ENCODE data around the gene C2CD4C. TPM values are rescaled to one million over a fixed set of nuclear protein-coding genes. Genes with fewer than 3 reads are reported as not detected.

C2CD4C gene
- total and polyA plus RNA-seq, 2 experiments from 2014 or later = 2.1 to 12.5 TPM

DNA sequence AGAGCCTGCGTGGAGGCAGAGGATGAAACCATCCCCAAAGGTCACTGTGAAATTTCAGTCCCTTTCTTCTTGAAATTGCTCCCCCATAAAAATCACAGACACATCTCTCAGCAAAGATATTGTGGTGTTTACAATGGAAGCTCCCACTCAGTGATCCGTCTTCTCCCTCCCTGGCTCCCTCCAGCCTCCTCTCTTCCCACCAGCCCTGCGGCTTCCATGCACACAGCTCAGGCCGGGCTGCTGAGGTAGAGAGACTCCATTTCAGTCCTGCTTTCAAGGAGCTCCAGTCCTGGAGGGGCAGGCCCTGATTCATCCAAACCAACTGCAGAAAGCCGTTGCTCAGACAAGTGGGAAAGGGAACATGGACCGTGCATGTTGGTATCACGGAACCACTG is 40.3 kb downstream of the C2CD4C start (continued):
- TF ChIP-seq CTCF (conservative IDR thresholded peaks at IDR 0.05; ENCODE audit: low read depth in 2 of 2) (no peak), EZH2phosphoT487 (IDR thresholded peaks at IDR 0.05; ENCODE audit: unreplicated experiment) (no peak), CREB1 (CRISPR knock-in tag; IDR thresholded peaks at IDR 0.05; ENCODE audit: low read depth) (no peak), JUNB (IDR thresholded peaks at IDR 0.05; ENCODE audit: unreplicated experiment) (no peak)
- TF ChIP-seq, protein P1, sequence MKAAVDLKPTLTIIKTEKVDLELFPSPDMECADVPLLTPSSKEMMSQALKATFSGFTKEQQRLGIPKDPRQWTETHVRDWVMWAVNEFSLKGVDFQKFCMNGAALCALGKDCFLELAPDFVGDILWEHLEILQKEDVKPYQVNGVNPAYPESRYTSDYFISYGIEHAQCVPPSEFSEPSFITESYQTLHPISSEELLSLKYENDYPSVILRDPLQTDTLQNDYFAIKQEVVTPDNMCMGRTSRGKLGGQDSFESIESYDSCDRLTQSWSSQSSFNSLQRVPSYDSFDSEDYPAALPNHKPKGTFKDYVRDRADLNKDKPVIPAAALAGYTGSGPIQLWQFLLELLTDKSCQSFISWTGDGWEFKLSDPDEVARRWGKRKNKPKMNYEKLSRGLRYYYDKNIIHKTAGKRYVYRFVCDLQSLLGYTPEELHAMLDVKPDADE (IDR thresholded peaks at IDR 0.05) = no peak
- TF ChIP-seq, protein P2, sequence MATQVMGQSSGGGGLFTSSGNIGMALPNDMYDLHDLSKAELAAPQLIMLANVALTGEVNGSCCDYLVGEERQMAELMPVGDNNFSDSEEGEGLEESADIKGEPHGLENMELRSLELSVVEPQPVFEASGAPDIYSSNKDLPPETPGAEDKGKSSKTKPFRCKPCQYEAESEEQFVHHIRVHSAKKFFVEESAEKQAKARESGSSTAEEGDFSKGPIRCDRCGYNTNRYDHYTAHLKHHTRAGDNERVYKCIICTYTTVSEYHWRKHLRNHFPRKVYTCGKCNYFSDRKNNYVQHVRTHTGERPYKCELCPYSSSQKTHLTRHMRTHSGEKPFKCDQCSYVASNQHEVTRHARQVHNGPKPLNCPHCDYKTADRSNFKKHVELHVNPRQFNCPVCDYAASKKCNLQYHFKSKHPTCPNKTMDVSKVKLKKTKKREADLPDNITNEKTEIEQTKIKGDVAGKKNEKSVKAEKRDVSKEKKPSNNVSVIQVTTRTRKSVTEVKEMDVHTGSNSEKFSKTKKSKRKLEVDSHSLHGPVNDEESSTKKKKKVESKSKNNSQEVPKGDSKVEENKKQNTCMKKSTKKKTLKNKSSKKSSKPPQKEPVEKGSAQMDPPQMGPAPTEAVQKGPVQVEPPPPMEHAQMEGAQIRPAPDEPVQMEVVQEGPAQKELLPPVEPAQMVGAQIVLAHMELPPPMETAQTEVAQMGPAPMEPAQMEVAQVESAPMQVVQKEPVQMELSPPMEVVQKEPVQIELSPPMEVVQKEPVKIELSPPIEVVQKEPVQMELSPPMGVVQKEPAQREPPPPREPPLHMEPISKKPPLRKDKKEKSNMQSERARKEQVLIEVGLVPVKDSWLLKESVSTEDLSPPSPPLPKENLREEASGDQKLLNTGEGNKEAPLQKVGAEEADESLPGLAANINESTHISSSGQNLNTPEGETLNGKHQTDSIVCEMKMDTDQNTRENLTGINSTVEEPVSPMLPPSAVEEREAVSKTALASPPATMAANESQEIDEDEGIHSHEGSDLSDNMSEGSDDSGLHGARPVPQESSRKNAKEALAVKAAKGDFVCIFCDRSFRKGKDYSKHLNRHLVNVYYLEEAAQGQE (IDR thresholded peaks at IDR 0.05; ENCODE audit: unreplicated experiment) = no peak

GRCh38 chr19:367963-368629 is 40.9 kb downstream of the C2CD4C start:
- no peaks in the 10 kb centered on the region for H4K20me1 ChIP-seq (replicated peaks; ENCODE audit: insufficient read depth)
- no peak overlapping the region for H2AFZ ChIP-seq
- no peak for DNase-seq (ENCODE audit: low spot score)
- H3K27ac ChIP-seq (ENCODE audit: low read depth) = no peak overlapping the region
- no peaks in the 10 kb centered on the region for H3K36me3 ChIP-seq (ENCODE audit: insufficient read depth)
- no peaks in the 10 kb centered on the region for H3K9me2 ChIP-seq (ENCODE audit: insufficient read depth)
- no peaks in the 10 kb centered on the region for H3K4me1 ChIP-seq (ENCODE audit: insufficient read depth)
- no peak for ATAC-seq
- Mint-ChIP-seq H3K27me3 (ENCODE audit: insufficient read depth, low read depth, poor library complexity) (peaks cover 15% of the 10 kb centered on the region), H3K36me3 (ENCODE audit: low read depth) (peaks cover 6% of the 10 kb centered on the region; the same call in 1 of the 3 replicates), H3K27ac (no peak overlapping the region), H3K4me3 (no peak overlapping the region), H3K9me3 (peaks cover 11% of the 10 kb centered on the region; the same call in 2 of the 3 replicates), H3K4me1 (no peaks in the 10 kb centered on the region; the same call in 2 of the 3 replicates)
- TF ChIP-seq CREB1 (CRISPR knock-in tag; IDR thresholded peaks at IDR 0.05; ENCODE audit: low read depth) = no peak
- no peak for TF ChIP-seq POLR2AphosphoS5 (IDR thresholded peaks at IDR 0.05; ENCODE audit: low read depth)
- TF ChIP-seq, protein P1 (IDR thresholded peaks at IDR 0.05) = no peak
- no peak for TF ChIP-seq ZNF114 (CRISPR knock-in tag; IDR thresholded peaks at IDR 0.05)
- TF ChIP-seq EZH2 (IDR thresholded peaks at IDR 0.05; ENCODE audit: low read depth, unreplicated experiment) = no peak
- TF ChIP-seq CTCF (conservative IDR thresholded peaks at IDR 0.05; ENCODE audit: low read depth in 2 of 2) = no peak
- no peak for TF ChIP-seq NANOG (IDR thresholded peaks at IDR 0.05; ENCODE audit: borderline replicate concordance)
- no peak for TF ChIP-seq JUNB (IDR thresholded peaks at IDR 0.05; ENCODE audit: unreplicated experiment)
- H3K27me3 ChIP-seq (ENCODE audit: insufficient read depth) = no peaks in the 10 kb centered on the region
- H3K4me3 ChIP-seq = no peak overlapping the region
- H3F3A ChIP-seq (replicated peaks; ENCODE audit: low read depth) = no peaks in the 10 kb centered on the region
- no peak overlapping the region for H3K4me2 ChIP-seq
- no peaks in the 10 kb centered on the region for H3K79me2 ChIP-seq (replicated peaks; ENCODE audit: insufficient read depth)
